ENCODE data around the gene TMEM181. TPM values are rescaled to one million over a fixed set of nuclear protein-coding genes. Genes with fewer than 3 reads are reported as not detected.

Gene TMEM181
- total and polyA plus RNA-seq, 9 donors: 7.3 to 21.9 (median 12.7) TPM

DNA sequence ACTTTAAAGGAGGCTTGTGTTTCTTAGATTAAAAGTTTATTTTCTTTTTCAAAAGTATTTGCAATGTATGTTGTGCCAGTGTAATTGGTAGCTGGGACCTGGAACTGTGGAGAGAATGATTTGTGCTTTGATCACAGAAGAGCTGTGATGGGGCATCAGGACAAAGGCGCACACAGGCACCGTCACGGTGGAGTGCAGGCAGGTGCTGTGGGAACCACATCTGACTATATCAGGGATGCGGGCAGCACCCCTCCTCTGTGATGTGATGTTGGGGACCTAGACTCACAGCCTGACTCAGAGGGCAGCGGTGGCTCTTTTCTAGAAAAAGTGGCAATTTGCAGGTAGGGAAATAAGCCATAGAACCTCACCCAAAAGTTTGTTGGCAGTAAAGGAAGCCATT lies 124.4 kb downstream of the TMEM181 start:
- Histone ChIP-seq H3K36me3 (no peaks in the 10 kb centered on the region), H3K4me1 (ENCODE audit: insufficient read depth) (peaks cover 4% of the 10 kb centered on the region), H3K27ac (no peak overlapping the region), H3K27me3 (no peaks in the 10 kb centered on the region), H3K9me3 (no peaks in the 10 kb centered on the region), H3K4me3 (no peak overlapping the region)
- 91 to 97% (median 95%) methylated on average over 5 of the region's 5 CpGs for WGBS, 3 donors
- no peak for TF ChIP-seq EP300 (IDR thresholded peaks at IDR 0.05)
- TF ChIP-seq CTCF (IDR thresholded peaks at IDR 0.05): no peak
- no peak for TF ChIP-seq POLR2A (IDR thresholded peaks at IDR 0.05)
- no peak for DNase-seq
- intact Hi-C loops (cut with DNase I): loop anchor here in 1 of 4 donors (10.0 kb wide), 1 partner anchor 80 kb away; no protein-coding TSS in a partner anchor

- Histone ChIP-seq H3K4me1 (ENCODE audit: insufficient read depth) (peaks cover 4% of the 10 kb centered on the region), H3K27ac (no peak overlapping the region), H3K36me3 (no peaks in the 10 kb centered on the region), H3K27me3 (no peaks in the 10 kb centered on the region), H3K9me3 (no peaks in the 10 kb centered on the region), H3K4me3 (no peak overlapping the region)
- TF ChIP-seq CTCF (IDR thresholded peaks at IDR 0.05) (no peak), EP300 (IDR thresholded peaks at IDR 0.05) (no peak), POLR2A (IDR thresholded peaks at IDR 0.05) (no peak)
- DNase-seq: no peak
- intact Hi-C loops (cut with DNase I): loop anchor here in 2 of 4 donors (5.0 to 10.0 kb wide), 2 partner anchors 80 to 468 kb away; no protein-coding TSS in a partner anchor
- 10 to 18% (median 13%) methylated on average over 5 of the region's 5 CpGs for WGBS, 3 donors
These were observed 124.9 kb downstream of the TMEM181 start for GRCh38 chr6:158684745-158685324.

Small RNA genes lying within 50 kb of the gene (microRNA-seq; reads per million reads assigned to microRNA genes)
- 0 reads per million in 3 donors for gene MIR7161

Small RNA genes lying within 50 kb of the gene (small RNA-seq; reads per million reads assigned to genes)
- not detected for gene MIR7161

Other genes with a start within 250 kb of the TMEM181 start
- 100 to 1,000 TPM in 2 of 7 donors, 10 to 100 TPM in 5; 64.6 to 152 (median 92.9) TPM for gene TULP4, start 247.6 kb upstream of the TMEM181 start, total RNA-seq
- 1 to 10 TPM; 7.5 to 8.5 TPM for gene TULP4, start 247.6 kb upstream of the TMEM181 start, polyA plus RNA-seq
- gene DYNLT1, start 84.7 kb downstream of the TMEM181 start, total RNA-seq: 100 to 1,000 TPM in 4 of 7 donors, 10 to 100 TPM in 3; 50.0 to 115 (median 102) TPM
- gene DYNLT1, start 84.7 kb downstream of the TMEM181 start, polyA plus RNA-seq: 100 to 1,000 TPM; 114 to 217 TPM
- gene SYTL3, start 90.0 kb downstream of the TMEM181 start, total RNA-seq: 1 to 10 TPM; 1.7 to 7.8 (median 2.5) TPM
- 1 to 10 TPM; 1.9 to 3.3 TPM for gene SYTL3, start 90.0 kb downstream of the TMEM181 start, polyA plus RNA-seq